Mononuclear cell (primary cell): ENCODE measurements around the gene MXRA8. TPM values are rescaled to one million over a fixed set of nuclear protein-coding genes. Genes with fewer than 3 reads are reported as not detected.

ENCODE experiments used
- H3K27me3 ChIP-seq: 2 replicates; pipeline ENCODE4 v1.6.0; 2011; ENCODE audit warnings: low read length, control low read depth; ENCODE audit not compliant: insufficient read depth
- H3K4me1 ChIP-seq: 2 replicates; pipeline ENCODE4 v1.5.1; 2011; ENCODE audit warnings: mild to moderate bottlenecking, low read length, control low read depth; ENCODE audit not compliant: insufficient read depth
- H3K4me3 ChIP-seq: 2 replicates; pipeline ENCODE4 v1.5.1; 2011; ENCODE audit warnings: mild to moderate bottlenecking, low read length, moderate library complexity
- H3K9me3 ChIP-seq: 2 replicates; pipeline ENCODE4 v1.5.1; 2011; ENCODE audit warnings: low read depth, mild to moderate bottlenecking, control low read depth, low read length
- total RNA-seq: library from RNA; depleted of rRNA; stranded (reverse); fragments of >200 nt; gene quantifications from one replicate; pipeline ENCODE4 v1.2.3, GENCODE V29; 2012

MXRA8 gene
- total RNA-seq, 1 donor, result 1.6 TPM

DNA sequence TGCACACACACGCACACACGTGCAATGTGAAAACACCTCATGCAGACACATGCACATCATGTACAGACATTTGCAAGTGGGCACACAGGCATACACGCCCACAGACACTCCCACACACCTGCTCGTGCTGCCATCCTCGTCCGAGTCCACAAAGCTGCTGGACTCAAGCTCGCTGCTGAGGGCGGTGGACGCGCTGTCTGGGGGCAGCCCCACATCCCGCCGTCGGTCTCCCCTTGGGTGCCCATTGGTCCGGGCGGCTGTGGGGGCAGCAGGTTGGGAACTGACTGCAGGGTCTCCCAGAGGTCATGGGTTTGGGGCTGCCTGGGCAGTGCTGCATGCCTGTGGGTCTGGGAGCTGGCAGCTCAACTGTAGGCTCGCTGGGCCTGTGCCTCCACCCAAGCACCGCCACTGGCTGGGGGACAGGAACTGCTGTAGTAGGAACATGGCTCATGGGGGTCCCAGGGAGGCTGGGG is 16.8 kb downstream of the MXRA8 start:
- H3K4me3 ChIP-seq, result no peak overlapping the region
- no peaks in the 10 kb centered on the region for H3K9me3 ChIP-seq
- no peaks in the 10 kb centered on the region for H3K4me1 ChIP-seq
- H3K27me3 ChIP-seq, result no peaks in the 10 kb centered on the region

DNA sequence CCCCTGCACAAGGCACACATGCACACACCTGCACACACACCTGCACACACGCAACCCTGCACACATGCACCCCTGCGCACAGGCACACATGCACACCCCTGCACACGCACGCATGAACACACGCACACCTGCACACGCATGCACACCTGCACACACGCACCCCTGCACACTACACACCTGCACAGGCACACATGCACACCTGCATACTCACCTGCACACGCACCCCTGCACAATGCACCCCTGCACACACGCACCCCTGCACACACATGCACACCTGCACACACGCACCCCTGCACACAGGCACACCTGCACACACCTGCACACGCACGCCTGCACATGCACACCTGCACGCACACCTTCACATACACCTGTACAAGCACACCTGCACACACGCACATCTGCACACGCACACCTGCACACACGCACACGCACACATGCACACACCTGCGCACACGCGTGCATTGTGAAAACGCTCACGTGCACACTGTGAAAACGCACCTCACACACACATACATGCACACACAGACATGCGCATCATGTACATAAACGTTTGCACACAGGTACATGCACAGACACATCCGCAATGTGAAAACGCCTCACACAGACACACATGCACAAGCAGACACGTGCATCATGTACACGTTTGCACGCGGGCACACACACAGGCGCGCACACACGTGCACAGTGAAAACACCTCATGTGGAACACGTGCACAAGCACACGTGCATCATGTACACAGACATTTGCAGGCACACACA is 17.4 kb downstream of the MXRA8 start:
- Histone ChIP-seq H3K4me1 (no peaks in the 10 kb centered on the region), H3K4me3 (no peak overlapping the region), H3K9me3 (no peaks in the 10 kb centered on the region), H3K27me3 (no peaks in the 10 kb centered on the region)

DNA sequence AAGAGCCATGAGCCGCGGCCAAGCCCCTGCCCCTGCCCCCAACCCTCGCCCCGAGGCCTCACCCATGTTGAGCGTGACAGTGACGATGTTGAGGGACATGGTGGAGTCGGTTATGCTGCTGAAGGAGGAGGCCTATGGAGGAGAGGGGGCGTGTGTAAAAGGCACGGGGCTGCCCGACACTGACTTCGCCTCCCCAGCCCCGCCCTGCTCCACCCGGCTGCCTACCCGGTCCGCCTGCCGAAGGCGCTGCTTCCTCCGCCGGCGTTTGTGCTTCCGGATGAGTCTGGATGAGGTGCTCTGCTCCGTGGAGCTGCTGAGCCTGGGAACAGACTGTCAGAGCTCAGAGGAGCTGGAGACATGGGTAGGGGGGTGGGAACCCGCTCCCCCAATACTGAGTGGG is 18.2 kb downstream of the MXRA8 start:
- Histone ChIP-seq H3K27me3 (no peaks in the 10 kb centered on the region), H3K4me3 (no peak overlapping the region), H3K4me1 (no peaks in the 10 kb centered on the region), H3K9me3 (no peaks in the 10 kb centered on the region)

DNA sequence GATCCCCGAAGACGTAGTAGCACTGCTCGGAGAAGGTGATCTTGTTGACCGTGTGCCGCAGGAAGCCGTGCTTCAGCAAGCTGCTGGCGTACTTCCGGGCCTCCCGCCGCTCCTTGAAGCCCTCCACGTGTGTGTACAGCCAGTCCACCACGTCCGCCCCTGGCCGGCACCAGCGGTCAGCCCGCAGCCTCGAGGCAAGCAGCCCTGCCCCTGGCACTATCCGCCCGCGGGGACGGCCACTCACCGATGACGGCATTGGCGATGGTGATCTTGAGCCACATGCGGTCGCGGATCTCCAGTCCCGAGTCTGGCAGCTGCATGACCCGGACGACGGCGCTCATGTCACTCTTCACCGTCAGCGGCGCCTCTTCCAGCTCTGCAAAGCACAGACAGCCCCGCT is 20.1 kb downstream of the MXRA8 start:
- no peaks in the 10 kb centered on the region for H3K27me3 ChIP-seq
- H3K9me3 ChIP-seq, result no peaks in the 10 kb centered on the region
- H3K4me3 ChIP-seq, result no peak overlapping the region
- no peaks in the 10 kb centered on the region for H3K4me1 ChIP-seq

- Histone ChIP-seq H3K4me3 (no peak overlapping the region), H3K4me1 (no peaks in the 10 kb centered on the region), H3K27me3 (no peaks in the 10 kb centered on the region), H3K9me3 (no peaks in the 10 kb centered on the region)
These were observed 20.6 kb downstream of the MXRA8 start for GRCh38 chr1:1337793-1338147.

DNA sequence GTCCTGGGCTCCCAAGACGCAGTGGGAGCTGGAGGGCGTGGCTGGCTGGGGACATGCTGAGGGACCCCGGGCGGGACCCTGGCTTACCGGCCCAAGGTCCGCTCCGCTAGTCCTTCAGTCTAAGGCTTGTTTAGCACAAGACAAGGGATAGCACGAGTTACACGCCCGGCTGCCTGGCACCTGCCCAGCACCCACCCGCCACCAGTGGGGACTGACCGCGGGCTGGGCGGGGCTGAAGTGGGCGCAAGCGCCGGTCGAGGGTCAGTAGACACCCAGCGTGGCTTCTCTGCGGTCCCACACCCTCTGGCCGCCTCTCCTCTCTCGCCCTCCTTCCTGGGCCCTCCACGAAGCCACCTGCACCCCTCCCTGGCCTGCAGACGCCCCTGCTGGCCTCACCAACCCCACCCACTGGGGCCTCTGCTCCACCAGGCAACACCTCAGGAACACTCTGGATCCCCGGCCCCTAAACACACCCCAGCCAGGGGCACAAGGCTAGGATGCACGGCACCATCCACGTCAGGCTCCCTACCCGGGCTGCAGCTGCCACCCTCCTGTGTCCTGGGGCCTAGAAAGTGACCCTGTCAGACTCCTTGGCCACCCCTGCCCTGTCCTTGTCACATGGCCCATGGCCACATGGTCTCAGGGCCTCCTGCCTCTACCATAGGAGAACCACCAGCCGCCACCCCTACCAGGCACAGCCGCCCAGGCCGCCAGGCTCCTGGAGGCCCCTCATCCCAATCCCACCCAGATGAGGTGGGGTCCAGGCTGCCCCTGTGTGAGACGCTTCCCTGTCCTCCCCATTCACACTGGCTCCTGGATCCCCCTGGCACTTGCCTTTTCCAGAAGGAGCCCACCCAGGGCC is 21.2 kb downstream of the MXRA8 start:
- no peaks in the 10 kb centered on the region for H3K27me3 ChIP-seq

DNA sequence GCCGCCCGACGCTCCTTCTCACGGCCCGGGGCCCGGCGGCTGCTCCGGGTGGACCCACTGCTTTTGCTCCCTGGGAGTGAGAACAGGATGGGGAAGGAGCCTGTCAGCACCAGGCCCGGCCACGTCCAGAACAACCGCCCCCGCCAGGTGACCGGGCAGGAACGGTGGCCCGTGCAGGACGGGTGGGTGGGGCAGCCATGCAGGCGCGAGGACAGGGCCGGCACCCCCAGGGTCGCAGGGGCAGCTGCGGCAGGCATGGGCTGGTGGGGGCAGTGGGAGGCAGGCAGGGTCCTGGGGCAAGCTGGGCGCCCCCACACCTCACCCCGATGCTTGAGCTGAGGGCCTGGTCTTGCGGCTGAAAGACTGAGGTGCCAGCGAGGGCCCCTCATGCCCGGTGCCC is 21.9 kb downstream of the MXRA8 start:
- Histone ChIP-seq H3K4me3 (no peak overlapping the region), H3K4me1 (no peaks in the 10 kb centered on the region), H3K9me3 (no peaks in the 10 kb centered on the region), H3K27me3 (no peaks in the 10 kb centered on the region)

More for the DNA sequence above, 21.2 kb downstream of the MXRA8 start:
- no peak overlapping the region for H3K4me3 ChIP-seq
- H3K9me3 ChIP-seq, result no peaks in the 10 kb centered on the region
- H3K4me1 ChIP-seq, result no peaks in the 10 kb centered on the region

DNA sequence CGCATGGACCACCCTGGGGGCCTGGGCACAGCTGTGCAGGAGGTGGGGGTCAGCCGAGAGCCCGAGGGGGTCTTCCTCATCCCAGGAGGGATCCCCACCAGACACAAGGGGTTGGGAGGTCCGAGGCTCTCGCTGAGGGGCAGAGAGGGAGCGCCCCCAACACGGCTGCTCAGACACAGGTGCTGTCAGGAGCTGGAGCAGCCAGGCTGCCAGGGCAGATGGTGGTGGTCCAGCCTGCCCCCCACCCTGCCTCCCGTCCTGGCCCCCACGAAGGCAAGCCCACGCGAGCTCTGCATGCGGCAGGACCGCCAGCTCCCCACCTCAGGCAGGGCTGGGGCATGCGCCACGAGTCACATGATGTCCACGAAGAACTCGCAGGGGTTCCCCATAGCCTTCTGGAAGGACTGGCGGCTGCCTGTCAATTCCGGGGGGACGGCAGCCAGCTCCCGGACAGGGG is 22.5 kb downstream of the MXRA8 start:
- Histone ChIP-seq H3K4me1 (no peaks in the 10 kb centered on the region), H3K4me3 (no peak overlapping the region), H3K27me3 (no peaks in the 10 kb centered on the region), H3K9me3 (no peaks in the 10 kb centered on the region)

GRCh38 chr1:1335283-1335682 is 23.1 kb downstream of the MXRA8 start:
- no peaks in the 10 kb centered on the region for H3K9me3 ChIP-seq
- H3K4me3 ChIP-seq, result no peak overlapping the region
- H3K27me3 ChIP-seq, result no peaks in the 10 kb centered on the region
- no peaks in the 10 kb centered on the region for H3K4me1 ChIP-seq

DNA sequence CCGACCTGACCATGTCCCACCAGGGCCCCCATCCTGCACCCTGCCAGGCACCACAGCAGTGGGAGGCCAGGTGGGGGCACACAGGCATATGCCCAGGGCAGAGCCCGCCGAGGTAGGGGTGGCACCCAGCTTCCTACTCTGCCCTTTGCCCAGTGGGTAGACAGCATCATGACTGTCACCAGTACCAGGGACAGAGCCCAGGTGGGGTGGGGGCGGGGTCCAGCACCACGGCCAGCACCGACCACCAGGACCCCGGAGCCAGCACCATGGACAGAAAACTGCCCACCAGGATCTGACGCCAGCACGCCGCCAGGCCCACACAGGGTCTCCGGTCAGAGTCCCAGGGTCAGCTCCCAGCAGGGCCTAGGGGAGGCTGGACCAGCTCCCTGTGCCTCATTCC is 23.5 kb downstream of the MXRA8 start:
- no peaks in the 10 kb centered on the region for H3K9me3 ChIP-seq
- no peaks in the 10 kb centered on the region for H3K4me1 ChIP-seq
- H3K4me3 ChIP-seq, result no peak overlapping the region
- H3K27me3 ChIP-seq, result no peaks in the 10 kb centered on the region

DNA sequence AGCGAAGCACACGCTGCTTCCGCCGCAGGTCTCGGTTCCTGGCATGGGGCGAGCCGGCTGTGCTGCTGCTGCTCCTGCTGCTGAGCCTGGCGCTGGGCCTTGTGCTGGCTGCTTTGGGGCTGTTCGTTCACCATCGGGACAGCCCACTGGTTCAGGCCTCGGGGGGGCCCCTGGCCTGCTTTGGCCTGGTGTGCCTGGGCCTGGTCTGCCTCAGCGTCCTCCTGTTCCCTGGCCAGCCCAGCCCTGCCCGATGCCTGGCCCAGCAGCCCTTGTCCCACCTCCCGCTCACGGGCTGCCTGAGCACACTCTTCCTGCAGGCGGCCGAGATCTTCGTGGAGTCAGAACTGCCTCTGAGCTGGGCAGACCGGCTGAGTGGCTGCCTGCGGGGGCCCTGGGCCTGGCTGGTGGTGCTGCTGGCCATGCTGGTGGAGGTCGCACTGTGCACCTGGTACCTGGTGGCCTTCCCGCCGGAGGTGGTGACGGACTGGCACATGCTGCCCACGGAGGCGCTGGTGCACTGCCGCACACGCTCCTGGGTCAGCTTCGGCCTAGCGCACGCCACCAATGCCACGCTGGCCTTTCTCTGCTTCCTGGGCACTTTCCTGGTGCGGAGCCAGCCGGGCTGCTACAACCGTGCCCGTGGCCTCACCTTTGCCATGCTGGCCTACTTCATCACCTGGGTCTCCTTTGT is 24.7 kb downstream of the MXRA8 start:
- H3K4me1 ChIP-seq, result no peaks in the 10 kb centered on the region

DNA sequence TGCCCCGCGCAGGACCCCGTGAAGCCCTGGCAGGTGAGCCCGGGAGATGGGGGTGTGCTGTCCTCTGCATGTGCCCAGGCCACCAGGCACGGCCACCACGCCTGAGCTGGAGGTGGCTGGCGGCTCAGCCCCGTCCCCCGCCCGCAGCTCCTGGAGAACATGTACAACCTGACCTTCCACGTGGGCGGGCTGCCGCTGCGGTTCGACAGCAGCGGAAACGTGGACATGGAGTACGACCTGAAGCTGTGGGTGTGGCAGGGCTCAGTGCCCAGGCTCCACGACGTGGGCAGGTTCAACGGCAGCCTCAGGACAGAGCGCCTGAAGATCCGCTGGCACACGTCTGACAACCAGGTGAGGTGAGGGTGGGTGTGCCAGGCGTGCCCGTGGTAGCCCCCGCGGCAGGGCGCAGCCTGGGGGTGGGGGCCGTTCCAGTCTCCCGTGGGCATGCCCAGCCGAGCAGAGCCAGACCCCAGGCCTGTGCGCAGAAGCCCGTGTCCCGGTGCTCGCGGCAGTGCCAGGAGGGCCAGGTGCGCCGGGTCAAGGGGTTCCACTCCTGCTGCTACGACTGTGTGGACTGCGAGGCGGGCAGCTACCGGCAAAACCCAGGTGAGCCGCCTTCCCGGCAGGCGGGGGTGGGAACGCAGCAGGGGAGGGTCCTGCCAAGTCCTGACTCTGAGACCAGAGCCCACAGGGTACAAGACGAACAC is 25.4 kb downstream of the MXRA8 start:
- no peaks in the 10 kb centered on the region for H3K27me3 ChIP-seq
- no peak overlapping the region for H3K4me3 ChIP-seq
- no peaks in the 10 kb centered on the region for H3K9me3 ChIP-seq
- no peaks in the 10 kb centered on the region for H3K4me1 ChIP-seq

More for the DNA sequence above, 24.7 kb downstream of the MXRA8 start:
- H3K4me3 ChIP-seq, result no peak overlapping the region
- no peaks in the 10 kb centered on the region for H3K9me3 ChIP-seq
- no peaks in the 10 kb centered on the region for H3K27me3 ChIP-seq

DNA sequence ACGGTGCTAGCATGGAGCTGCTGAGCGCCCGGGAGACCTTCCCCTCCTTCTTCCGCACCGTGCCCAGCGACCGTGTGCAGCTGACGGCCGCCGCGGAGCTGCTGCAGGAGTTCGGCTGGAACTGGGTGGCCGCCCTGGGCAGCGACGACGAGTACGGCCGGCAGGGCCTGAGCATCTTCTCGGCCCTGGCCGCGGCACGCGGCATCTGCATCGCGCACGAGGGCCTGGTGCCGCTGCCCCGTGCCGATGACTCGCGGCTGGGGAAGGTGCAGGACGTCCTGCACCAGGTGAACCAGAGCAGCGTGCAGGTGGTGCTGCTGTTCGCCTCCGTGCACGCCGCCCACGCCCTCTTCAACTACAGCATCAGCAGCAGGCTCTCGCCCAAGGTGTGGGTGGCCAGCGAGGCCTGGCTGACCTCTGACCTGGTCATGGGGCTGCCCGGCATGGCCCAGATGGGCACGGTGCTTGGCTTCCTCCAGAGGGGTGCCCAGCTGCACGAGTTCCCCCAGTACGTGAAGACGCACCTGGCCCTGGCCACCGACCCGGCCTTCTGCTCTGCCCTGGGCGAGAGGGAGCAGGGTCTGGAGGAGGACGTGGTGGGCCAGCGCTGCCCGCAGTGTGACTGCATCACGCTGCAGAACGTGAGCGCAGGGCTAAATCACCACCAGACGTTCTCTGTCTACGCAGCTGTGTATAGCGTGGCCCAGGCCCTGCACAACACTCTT is 26.2 kb downstream of the MXRA8 start:
- H3K4me1 ChIP-seq, result no peaks in the 10 kb centered on the region
- H3K4me3 ChIP-seq, result no peak overlapping the region
- H3K9me3 ChIP-seq, result no peaks in the 10 kb centered on the region
- H3K27me3 ChIP-seq, result no peaks in the 10 kb centered on the region
